ES-I3 (cell line): ENCODE measurements around the gene MIPEP.

Experiments
- H3K36me3 ChIP-seq: 2 replicates; pipeline ENCODE4 v1.6.1; 2013; ENCODE audit warnings: mild to moderate bottlenecking, low read length, control low read depth, moderate library complexity; ENCODE audit not compliant: insufficient read depth
- H3K4me1 ChIP-seq: 2 replicates; pipeline ENCODE4 v1.6.1; 2013; ENCODE audit warnings: mild to moderate bottlenecking, control low read depth, low read length; ENCODE audit not compliant: insufficient read depth
- H3K9ac ChIP-seq: 2 replicates; pipeline ENCODE4 v1.6.1; 2013; ENCODE audit warnings: low read depth, mild to moderate bottlenecking, low read length, moderate library complexity
- H3K9me3 ChIP-seq: 2 replicates; pipeline ENCODE4 v1.6.1; 2013; ENCODE audit warnings: mild to moderate bottlenecking, low read length, moderate library complexity; ENCODE audit not compliant: control insufficient read depth, insufficient read depth

The MIPEP gene

DNA sequence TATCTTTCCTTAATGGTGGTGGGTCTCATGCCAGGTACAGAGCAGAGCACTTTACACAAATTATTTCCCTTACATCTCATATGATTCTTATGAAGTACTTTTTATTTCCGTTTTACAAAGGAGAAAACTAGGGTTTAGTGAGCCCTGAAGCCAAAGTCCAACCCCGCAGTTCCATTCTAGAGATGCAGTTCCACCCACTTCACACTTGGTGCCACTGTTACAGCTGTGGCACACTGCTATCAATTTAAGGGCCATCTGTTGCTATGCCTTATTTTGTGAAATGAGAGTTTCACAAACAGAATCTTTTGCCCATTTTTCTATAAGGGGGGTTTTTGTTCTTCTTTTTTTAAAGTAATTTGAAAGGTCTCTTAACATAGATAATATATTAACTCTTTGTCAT is 12.9 kb downstream of the MIPEP start:
- H3K36me3 ChIP-seq = no peaks in the 10 kb centered on the region
- no peak overlapping the region for H3K9ac ChIP-seq
- H3K4me1 ChIP-seq = no peaks in the 10 kb centered on the region
- H3K9me3 ChIP-seq = no peaks in the 10 kb centered on the region

- H3K36me3 ChIP-seq = no peaks in the 10 kb centered on the region; the same call in 1 of the 2 replicates
Observed at GRCh38 chr13:23871616-23872220, 17.5 kb downstream of the MIPEP start.

DNA sequence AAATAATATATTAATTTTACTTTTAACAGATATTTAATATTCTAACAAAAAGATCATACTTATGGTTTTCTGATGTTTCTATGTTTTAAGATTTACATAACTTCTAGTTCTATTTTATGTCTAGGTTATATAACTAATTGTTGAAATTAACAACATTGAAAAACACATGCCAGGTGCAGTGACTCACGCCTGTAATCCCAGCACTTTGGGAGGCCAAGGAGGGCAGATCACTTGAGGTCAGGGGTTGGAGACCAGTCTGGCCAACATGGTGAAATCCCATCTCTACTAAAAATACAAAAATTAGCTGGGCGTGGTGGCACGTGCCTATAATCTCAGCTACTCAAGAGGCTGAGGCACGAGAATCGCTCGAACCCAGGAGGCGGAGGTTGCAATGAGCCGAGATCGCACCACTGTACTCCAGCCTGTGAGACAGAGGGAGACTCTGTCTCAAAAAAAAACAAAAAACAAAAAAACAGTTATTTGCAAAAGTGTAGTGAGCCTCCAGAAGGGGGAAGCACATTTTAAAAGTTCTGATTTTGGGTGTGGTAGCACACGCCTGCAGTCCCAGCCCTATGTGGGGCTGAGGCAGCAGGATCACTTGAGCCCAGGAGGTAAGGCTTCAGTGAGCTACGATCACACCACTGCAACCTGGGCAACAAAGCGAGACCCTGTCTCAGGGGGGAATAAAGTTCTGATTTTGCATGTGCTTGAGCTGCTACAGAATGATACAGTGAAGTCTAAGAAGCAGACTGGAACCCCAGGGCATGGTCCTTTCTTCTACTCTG is 18.7 kb downstream of the MIPEP start:
- Histone ChIP-seq H3K36me3 (no peaks in the 10 kb centered on the region; the same call in 1 of the 2 replicates), H3K9ac (no peak overlapping the region), H3K9me3 (no peaks in the 10 kb centered on the region), H3K4me1 (peaks cover 13% of the 10 kb centered on the region)

More at GRCh38 chr13:23871616-23872220, 17.5 kb downstream of the MIPEP start:
- H3K9me3 ChIP-seq = no peaks in the 10 kb centered on the region
- no peak overlapping the region for H3K9ac ChIP-seq
- peaks cover 9% of the 10 kb centered on the region for H3K4me1 ChIP-seq

DNA sequence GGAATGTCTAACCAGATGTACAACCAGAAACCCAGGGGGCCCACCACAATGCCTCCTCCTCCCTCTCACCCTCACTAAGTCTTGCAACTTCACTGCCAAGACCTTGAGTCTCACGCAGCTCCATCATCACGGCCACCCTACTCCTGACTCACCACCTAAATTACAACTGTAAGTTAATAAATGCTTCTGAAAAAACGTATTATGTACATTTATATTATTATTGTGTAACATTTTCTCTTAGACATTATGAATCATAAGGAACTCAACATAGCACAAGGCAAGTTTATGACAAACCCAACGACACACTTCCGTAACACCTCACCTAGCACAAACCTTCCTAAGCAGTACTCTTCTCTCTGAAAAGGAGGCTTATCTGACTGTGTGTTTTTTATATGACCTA is 20.7 kb downstream of the MIPEP start:
- Histone ChIP-seq H3K36me3 (no peaks in the 10 kb centered on the region; the same call in 1 of the 2 replicates), H3K9ac (no peak overlapping the region), H3K4me1 (peaks cover 13% of the 10 kb centered on the region), H3K9me3 (no peaks in the 10 kb centered on the region)

- Histone ChIP-seq H3K9ac (no peak overlapping the region), H3K4me1 (peaks cover 13% of the 10 kb centered on the region)
Observed at GRCh38 chr13:23867027-23867491, 22.1 kb downstream of the MIPEP start.

DNA sequence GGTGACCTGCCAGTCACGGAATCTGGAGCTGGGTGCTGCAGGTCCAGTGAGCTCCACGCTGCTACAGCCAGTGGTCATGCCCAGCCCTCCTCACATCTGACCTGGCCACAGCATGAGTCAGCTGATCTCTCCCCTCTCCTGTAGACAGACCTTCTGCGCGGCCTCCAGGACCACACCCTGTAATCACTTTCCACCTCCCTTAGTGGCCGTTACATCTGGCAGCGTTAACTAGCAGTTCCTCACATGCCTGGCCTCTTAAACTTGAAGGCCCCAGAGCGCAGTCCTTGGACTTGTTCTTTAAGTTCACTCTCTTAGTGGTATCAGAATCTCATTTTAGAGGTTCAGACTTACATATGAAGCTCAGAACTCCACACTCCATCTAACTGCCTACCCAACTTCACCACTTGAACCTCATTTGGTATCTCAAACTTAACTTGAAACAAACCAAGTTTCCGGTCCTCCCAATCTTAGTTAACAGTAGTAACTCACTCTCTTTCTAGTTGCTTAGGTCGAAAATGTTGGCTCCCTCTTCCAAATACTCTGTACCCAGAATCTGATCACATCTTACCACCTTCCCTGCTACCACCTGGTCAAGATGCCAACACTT is 22.7 kb downstream of the MIPEP start:
- Histone ChIP-seq H3K4me1 (peaks cover 13% of the 10 kb centered on the region), H3K9ac (no peak overlapping the region), H3K36me3 (no peaks in the 10 kb centered on the region; the same call in 1 of the 2 replicates)

More at GRCh38 chr13:23867027-23867491, 22.1 kb downstream of the MIPEP start:
- no peaks in the 10 kb centered on the region for H3K9me3 ChIP-seq
- no peaks in the 10 kb centered on the region; the same call in 1 of the 2 replicates for H3K36me3 ChIP-seq

GRCh38 chr13:23865906-23866305 is 23.3 kb downstream of the MIPEP start:
- Histone ChIP-seq H3K4me1 (peaks cover 13% of the 10 kb centered on the region), H3K36me3 (no peaks in the 10 kb centered on the region; the same call in 1 of the 2 replicates), H3K9me3 (no peaks in the 10 kb centered on the region), H3K9ac (no peak overlapping the region)

More for the DNA sequence above, 22.7 kb downstream of the MIPEP start:
- H3K9me3 ChIP-seq = no peaks in the 10 kb centered on the region

DNA sequence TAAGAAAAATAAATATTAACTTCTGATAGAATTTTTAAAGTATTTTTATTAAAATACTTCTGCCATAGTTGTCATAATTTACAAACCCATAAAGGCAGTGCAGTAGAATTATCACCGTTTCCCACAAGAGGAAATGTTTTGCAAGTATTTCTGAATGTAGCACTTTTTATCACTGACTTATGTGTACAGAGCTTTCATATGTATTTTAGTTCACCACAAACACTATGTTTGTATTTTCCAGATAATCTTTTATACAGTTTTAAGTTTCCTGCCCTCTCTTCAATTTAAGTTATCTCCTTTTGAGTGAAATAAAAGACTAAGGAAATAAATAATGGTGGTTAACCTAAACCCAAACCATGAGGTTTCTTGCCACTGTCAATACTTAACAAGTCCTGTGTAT is 24.2 kb downstream of the MIPEP start:
- Histone ChIP-seq H3K9ac (no peak overlapping the region), H3K9me3 (no peaks in the 10 kb centered on the region), H3K4me1 (peaks cover 13% of the 10 kb centered on the region), H3K36me3 (no peaks in the 10 kb centered on the region; the same call in 1 of the 2 replicates)

DNA sequence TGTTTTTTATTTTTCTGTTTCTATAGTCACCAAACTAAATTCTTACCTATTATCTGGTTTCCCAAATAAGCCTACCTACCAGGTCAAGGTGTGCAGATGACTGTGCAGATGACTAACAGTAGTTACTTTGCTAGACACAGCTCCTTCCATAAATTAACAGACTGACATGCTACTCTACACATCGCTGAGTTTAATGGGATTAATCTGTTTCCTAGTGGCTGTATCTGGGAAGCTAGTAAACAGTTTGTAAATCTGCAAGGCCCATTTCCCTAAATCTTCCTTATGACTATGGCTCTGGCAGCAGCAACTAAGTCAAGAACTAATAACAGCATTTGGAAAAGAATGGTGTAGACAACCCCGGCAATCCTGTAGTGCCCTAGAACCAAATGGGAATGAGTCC is 27.9 kb downstream of the MIPEP start:
- peaks cover 3% of the 10 kb centered on the region; the same call in 1 of the 2 replicates for H3K4me1 ChIP-seq
- no peaks in the 10 kb centered on the region for H3K9me3 ChIP-seq
- H3K36me3 ChIP-seq = no peaks in the 10 kb centered on the region; the same call in 1 of the 2 replicates
- no peak overlapping the region for H3K9ac ChIP-seq

DNA sequence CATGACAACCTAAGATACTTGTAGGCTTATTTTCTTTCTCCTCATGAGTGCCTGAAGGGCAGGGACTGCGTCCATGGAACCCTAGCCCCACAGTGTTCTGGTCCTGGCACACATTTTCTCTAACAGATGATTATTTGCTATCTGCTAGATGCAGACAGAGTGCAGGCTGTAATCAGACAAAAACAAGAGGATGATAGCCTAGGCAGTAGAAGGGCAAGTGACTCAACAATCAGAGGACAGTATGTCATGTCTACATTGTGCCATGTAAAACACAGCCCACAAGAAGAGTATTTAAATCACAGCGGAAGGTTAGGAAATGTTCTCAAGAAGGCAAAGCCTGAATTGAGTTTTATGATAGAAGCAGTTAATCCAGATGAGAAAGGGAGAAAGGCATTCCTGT is 29.3 kb downstream of the MIPEP start:
- Histone ChIP-seq H3K36me3 (no peaks in the 10 kb centered on the region; the same call in 1 of the 2 replicates), H3K4me1 (0 out of 2 replicates have a peak, but pooled peaks cover 3% of the 10 kb centered on the region), H3K9me3 (no peaks in the 10 kb centered on the region), H3K9ac (no peak overlapping the region)

- H3K36me3 ChIP-seq = no peaks in the 10 kb centered on the region; the same call in 1 of the 2 replicates
- H3K9ac ChIP-seq = no peak overlapping the region
- H3K4me1 ChIP-seq = 0 out of 2 replicates have a peak, but pooled peaks cover 3% of the 10 kb centered on the region
- no peaks in the 10 kb centered on the region for H3K9me3 ChIP-seq
Observed at GRCh38 chr13:23859455-23859854, 29.7 kb downstream of the MIPEP start.

DNA sequence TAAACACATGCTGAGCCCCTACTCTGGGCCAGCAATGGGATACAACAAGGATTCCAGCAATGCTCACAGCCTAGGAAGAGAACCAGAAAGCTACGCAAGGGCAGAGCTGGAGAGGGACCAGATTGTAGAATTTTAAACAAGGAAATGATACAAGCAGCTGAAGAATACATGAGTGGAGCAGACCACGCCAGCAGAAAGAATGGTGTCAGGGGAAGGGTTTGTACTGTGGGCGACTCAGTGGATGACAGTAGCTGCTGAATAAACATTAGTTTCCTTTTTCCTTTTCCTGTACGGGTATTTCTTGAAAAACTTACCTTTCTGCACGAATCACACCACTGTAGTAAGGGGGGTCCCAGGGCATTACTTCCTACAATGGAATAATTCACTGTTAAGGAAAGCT is 30.7 kb downstream of the MIPEP start:
- no peak overlapping the region for H3K9ac ChIP-seq
- H3K9me3 ChIP-seq = no peaks in the 10 kb centered on the region
- H3K4me1 ChIP-seq = 0 out of 2 replicates have a peak, but pooled peaks cover 3% of the 10 kb centered on the region
- H3K36me3 ChIP-seq = no peaks in the 10 kb centered on the region; the same call in 1 of the 2 replicates

- H3K9me3 ChIP-seq = no peaks in the 10 kb centered on the region
- H3K9ac ChIP-seq = no peak overlapping the region
- H3K4me1 ChIP-seq = 0 out of 2 replicates have a peak, but pooled peaks cover 3% of the 10 kb centered on the region
- H3K36me3 ChIP-seq = no peaks in the 10 kb centered on the region; the same call in 1 of the 2 replicates
Observed at GRCh38 chr13:23856008-23856750, 33.0 kb downstream of the MIPEP start.

DNA sequence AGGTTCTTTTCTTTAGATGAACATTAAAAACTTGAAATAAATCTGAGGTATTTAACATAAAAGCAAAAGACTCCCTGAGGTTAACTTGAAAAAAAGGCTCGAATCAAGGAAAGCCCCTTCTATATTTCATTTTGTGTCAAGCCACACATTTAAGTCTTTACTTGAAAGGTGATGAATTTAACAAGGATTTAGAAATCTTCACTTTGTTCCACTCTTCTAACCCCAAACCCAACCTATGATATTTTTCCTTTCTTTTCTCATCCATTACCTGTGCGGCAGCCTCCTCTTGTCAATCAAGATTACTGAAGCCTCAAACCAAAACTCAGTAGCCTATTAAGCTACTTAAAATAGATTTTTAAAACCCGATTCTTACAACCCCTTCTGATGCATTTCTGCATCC is 33.8 kb downstream of the MIPEP start:
- Histone ChIP-seq H3K4me1 (0 out of 2 replicates have a peak, but pooled peaks cover 3% of the 10 kb centered on the region), H3K9ac (no peak overlapping the region), H3K9me3 (no peaks in the 10 kb centered on the region), H3K36me3 (peaks cover 2% of the 10 kb centered on the region; the same call in 1 of the 2 replicates)
